GM12878 (cell line): Measurements from ENCODE around the gene DCAF15. TPM values are rescaled to one million over a fixed set of nuclear protein-coding genes. Genes with fewer than 3 reads are reported as not detected.

ENCODE experiments used
- ATAC-seq: fragments of 200-7000 bp; cut with Tn5 transposase; 3 replicates; pipeline ENCODE4 v1.9.1; 2020; ENCODE audit warnings: mild to moderate bottlenecking, moderate library complexity
- BruUV-seq: library from RNA; stranded (reverse); fragments of 400-500 nt; replicated peaks from 2 replicates; lab custom pipeline; 2021; lab: Mats Ljungman, UMichigan
- CTCF ChIA-PET: fragments of 300-600 bp; sonication (Branson Sonifier 250); formaldehyde crosslinking; extraction: SDS; loops from one replicate; lab custom pipeline; 2021; ENCODE audit warnings: inconsistent platforms; lab: Yijun Ruan, JAX
- POLR2A ChIA-PET: fragments of 350-600 bp; formaldehyde crosslinking; extraction: SDS; loops from one replicate; lab custom pipeline; 2021; ENCODE audit warnings: inconsistent platforms; lab: Charles Lee
- RAD21 ChIA-PET: fragments of 300-600 bp; sonication (Branson Sonifier 250); formaldehyde crosslinking; loops from one replicate; lab custom pipeline; 2023; ENCODE audit warnings: antibody characterized with exemption; ENCODE audit not compliant: unreplicated experiment; lab: Charles Lee
- SMC1A ChIA-PET: fragments of 300-600 bp; sonication (Branson Sonifier 250); formaldehyde crosslinking; loops from one replicate; lab custom pipeline; 2023; ENCODE audit not compliant: unreplicated experiment, uncharacterized antibody; lab: Charles Lee
- DNase-seq: peaks from one replicate; pipeline ENCODE4 v3.0.0-alpha.2; 2011; ENCODE audit warnings: low read depth, low spot score
- FAIRE-seq: peaks from 3 replicates; lab custom pipeline; 2011; peaks lifted over from hg19 to GRCh38; lab: Jason Lieb, UNC
- H2AFZ ChIP-seq: 2 replicates; pipeline ENCODE4 v1.6.0; 2011; ENCODE audit warnings: low read depth, low read length, control low read depth; ENCODE audit not compliant: control insufficient read depth
- H3K27ac ChIP-seq: 2 replicates; pipeline ENCODE4 v1.5.1; 2011; ENCODE audit warnings: control low read depth; ENCODE audit not compliant: control insufficient read depth, insufficient read depth
- H3K27me3 ChIP-seq, 2 experiments: replicated peaks in 1 of 2; 2 replicates each; pipeline versions ENCODE4 v1.6.0 to v1.6.1; 2011; ENCODE audit warnings: low read length in 1 of 2; ENCODE audit not compliant: control insufficient read depth in 2 of 2, insufficient read depth in 2 of 2
- H3K36me3 ChIP-seq, 2 experiments: 2 replicates each; pipeline ENCODE4 v1.5.1; 2011; ENCODE audit warnings: low read length in 1 of 2; ENCODE audit not compliant: control insufficient read depth in 2 of 2, insufficient read depth in 2 of 2
- H3K4me1 ChIP-seq: 2 replicates; pipeline ENCODE4 v1.6.1; 2011; ENCODE audit warnings: mild to moderate bottlenecking, low read length, moderate library complexity, mixed read lengths; ENCODE audit not compliant: control insufficient read depth, insufficient read depth
- H3K4me2 ChIP-seq: 2 replicates; pipeline ENCODE4 v1.6.0; 2011; ENCODE audit warnings: control low read depth; ENCODE audit not compliant: control insufficient read depth, insufficient read depth
- H3K4me3 ChIP-seq: fragments of 200-600 bp; sonication (generic); 2 replicates; pipeline ENCODE4 v1.5.1; 2016
- H3K79me2 ChIP-seq: 2 replicates; pipeline ENCODE4 v1.6.0; 2011; ENCODE audit warnings: low read length; ENCODE audit not compliant: control insufficient read depth, insufficient read depth
- H3K9ac ChIP-seq: 2 replicates; pipeline ENCODE4 v1.8.0; 2011; ENCODE audit warnings: low read length, control low read depth, mixed read lengths; ENCODE audit not compliant: control insufficient read depth, insufficient read depth
- H3K9me3 ChIP-seq: replicated peaks from 3 replicates; pipeline ENCODE4 v1.5.1; 2011; ENCODE audit warnings: mild to moderate bottlenecking, low read length; ENCODE audit not compliant: control insufficient read depth, insufficient read depth
- H4K20me1 ChIP-seq: 2 replicates; pipeline ENCODE4 v1.6.0; 2011; ENCODE audit not compliant: control insufficient read depth, insufficient read depth
- EGR1 ChIP-seq, 2 experiments: IDR thresholded peaks; 1 replicate in 1 of 2; 2 replicates in 1 of 2; pipeline ENCODE4 v1.6.1; 2011 to 2012; ENCODE audit warnings: low read depth in 2 of 2, low read length in 2 of 2, borderline replicate concordance in 1 of 2, mild to moderate bottlenecking in 1 of 2, moderate library complexity in 1 of 2
- ELK1 ChIP-seq: IDR thresholded peaks from 2 replicates; pipeline ENCODE4 v1.6.1; 2012; ENCODE audit warnings: low read depth, low read length, improper control_type of control experiment
- FOXK2 ChIP-seq: fragments of 450-650 bp; IDR thresholded peaks from 2 replicates; pipeline ENCODE4 v1.6.1; 2017; ENCODE audit warnings: mild to moderate bottlenecking, moderate library complexity
- PKNOX1 ChIP-seq: fragments of 450-650 bp; IDR thresholded peaks from 2 replicates; pipeline ENCODE4 v1.6.1; 2016; ENCODE audit warnings: mild to moderate bottlenecking
- POLR2AphosphoS2 ChIP-seq: IDR thresholded peaks from 2 replicates; pipeline ENCODE4 v1.6.1; 2011; ENCODE audit warnings: low read depth, mild to moderate bottlenecking, low read length, improper control_type of control experiment, moderate library complexity
- RAD51 ChIP-seq: fragments of 450-650 bp; IDR thresholded peaks from 2 replicates; pipeline ENCODE4 v1.6.1; 2016; ENCODE audit warnings: moderate library complexity, mild to moderate bottlenecking, inconsistent platforms
- SRF ChIP-seq, 2 experiments: IDR thresholded peaks; 2 replicates each; pipeline ENCODE4 v1.6.1; 2011; ENCODE audit warnings: low read depth in 2 of 2, low read length in 2 of 2, mild to moderate bottlenecking in 1 of 2, moderate library complexity in 1 of 2
- TARDBP ChIP-seq: IDR thresholded peaks from 2 replicates; pipeline ENCODE4 v1.6.1; 2016; ENCODE audit warnings: borderline replicate concordance
- ZNF274 ChIP-seq: IDR thresholded peaks from one replicate; pipeline ENCODE4 v1.8.0; 2011; ENCODE audit not compliant: insufficient read length, insufficient read depth
- ZNF622 ChIP-seq: fragments of 450-650 bp; IDR thresholded peaks from 2 replicates; pipeline ENCODE4 v1.6.1; 2017; ENCODE audit warnings: mild to moderate bottlenecking, inconsistent platforms
- ZNF687 ChIP-seq: fragments of 450-650 bp; IDR thresholded peaks from 2 replicates; pipeline ENCODE4 v1.6.1; 2017; ENCODE audit warnings: mild to moderate bottlenecking, moderate library complexity
- WGBS: methylation state at CpG from one replicate; pipeline ENCODE4 v1.1.6; 2016; ENCODE audit warnings: low lambda C conversion rate; ENCODE audit not compliant: insufficient replicate concordance, insufficient coverage; ENCODE audit errors: missing lambda C conversion rate; 5-methylcytosine and 5-hydroxymethylcytosine counted together
- in situ Hi-C: fragments of 300-500 bp; cut with MboI; formaldehyde crosslinking; loops from 9 replicates; pipeline ENCODE4 v1.14.3; 2018; ENCODE audit warnings: mixed read lengths
- intact Hi-C: fragments of 100-400 bp; cut with micrococcal nuclease; formaldehyde crosslinking; loops from one replicate; pipeline ENCODE4 v1.14.2; 2022; ENCODE audit not compliant: unreplicated experiment
- polyA plus RNA-seq, 11 experiments: library from polyadenylated mRNA; depleted of rRNA in 4 of 11; unstranded in 6 of 11; stranded (reverse) in 5 of 11; fragments of >200 nt; fragmentation: Nextera tagmentation in 4 of 11; fragmentation: Illumina TruSeq in 1 of 11; extraction: Ambion mirVana in 4 of 11; extraction: Trizol in 1 of 11; gene quantifications; 1 replicate in 1 of 11; 2 replicates in 10 of 11; pipeline versions ENCODE4 v1.2.1 to v1.2.3, GENCODE V29; 2011 to 2016; ENCODE audit warnings: inconsistent platforms in 2 of 11, missing spikeins in 2 of 11, low read depth in 1 of 11
- total RNA-seq, 4 experiments: library from RNA; depleted of rRNA in 3 of 4; stranded (reverse); fragments of >200 nt in 3 of 4; fragmentation: Illumina TruSeq in 1 of 4; extraction: Trizol in 1 of 4; gene quantifications; 2 replicates each; pipeline versions ENCODE4 v1.2.1 to v1.2.3, GENCODE V29; 2013 to 2021

The DCAF15 gene
- total and polyA plus RNA-seq, 10 of the 15 experiments (the other 5 are each of a cell fraction or from before 2014, with no cell fraction given): 0.16 to 63.4 (median 26.6) TPM

- ChIA-PET CTCF (interaction anchor here (1.1 kb wide), 1 partner anchor 53 kb away, joined by 3 read pairs; no protein-coding TSS in a partner anchor), SMC1A (interaction anchor here (0.6 to 1.3 kb wide), 2 partner anchors 11 to 22 kb away, joined by 3 read pairs; no protein-coding TSS in a partner anchor), RAD21 (no interaction called here), POLR2A (interaction anchor here (0.7 to 6.5 kb wide), 3 partner anchors 9 to 42 kb away, joined by 3 to 49 read pairs (median 3); partner anchors contain the start of genes IL27RA and RFX1)
- Histone ChIP-seq H3K9me3 (no peaks in the 10 kb centered on the region), H3K4me2 (no peak overlapping the region), H3K27ac (no peak overlapping the region), H3K9ac (no peak overlapping the region), H3K36me3 (peaks cover 0 to 3% of the 10 kb centered on the region in 2 experiments; a peak in 3 of 4 replicates), H2AFZ (no peak overlapping the region), H4K20me1 (no peaks in the 10 kb centered on the region), H3K27me3 (no peaks in the 10 kb centered on the region), H3K4me3 (no peak overlapping the region), H3K79me2 (no peaks in the 10 kb centered on the region), H3K4me1 (peaks cover 27% of the 10 kb centered on the region)
- no peak for DNase-seq
- TF ChIP-seq ELK1 (no peak), ZNF274 (no peak), FOXK2 (no peak), TARDBP (no peak), ZNF687 (no peak), PKNOX1 (no peak), EGR1 (IDR thresholded peaks at IDR 0.05; ENCODE audit: borderline replicate concordance in 1 of 2, low read depth in 2 of 2, low read length in 2 of 2) (no peak), RAD51 (no peak), ZNF622 (no peak), POLR2AphosphoS2 (no peak), SRF (IDR thresholded peaks at IDR 0.05; ENCODE audit: low read depth in 2 of 2, low read length in 2 of 2) (no peak)
- no peak for FAIRE-seq
- 96% methylated on average over 7 of the region's 7 CpGs for WGBS
- no peak for ATAC-seq
- intact Hi-C loops: loop anchor here (5.0 to 10.0 kb wide), 2 partner anchors 37 to 45 kb away; partner anchors contain the start of genes DCAF15 and IL27RA
- in situ Hi-C loops: no loop called here
- BruUV-seq: no TSS peak
Measured at GRCh38 chr19:13989487-13989886, 37.2 kb downstream of the DCAF15 start.
